T-helper 1 cell (primary cell): ENCODE measurements around the gene TIGD2.
"Not testable (repeated sequence)": the region's sequence is repeated elsewhere in the genome, so short reads cannot be mapped to it uniquely, and the experiment has no call there.

Experiments used
- DNase-seq, 5 donors: peaks; one replicate each; pipeline ENCODE4 v3.0.0-alpha.2; 2012 to 2020

Gene TIGD2

DNA sequence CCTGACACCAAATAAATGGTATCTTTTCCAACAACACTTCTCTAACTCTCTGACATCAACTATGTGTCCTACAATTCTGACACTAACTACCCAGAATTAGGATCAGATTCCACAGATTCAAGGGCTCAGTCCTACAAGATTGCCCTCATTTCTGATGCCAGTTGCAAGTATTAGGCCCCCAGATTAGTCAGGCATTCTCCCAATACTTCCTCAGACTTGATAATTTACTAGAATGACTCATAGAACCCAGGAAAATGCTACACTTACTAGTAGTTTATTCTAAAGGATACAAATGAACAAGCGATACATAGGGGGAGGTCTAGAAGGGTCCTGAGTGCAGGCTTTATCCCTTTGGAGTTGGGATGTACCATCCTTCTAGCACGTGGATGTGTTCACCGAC is 8.5 kb downstream of the TIGD2 start:
- DNase-seq: no peak

GRCh38 chr4:89121387-89122068 is 10.2 kb downstream of the TIGD2 start:
- DNase-seq: no peak

- DNase-seq: no peak
Observed at GRCh38 chr4:89123451-89123851, 12.1 kb downstream of the TIGD2 start.

DNA sequence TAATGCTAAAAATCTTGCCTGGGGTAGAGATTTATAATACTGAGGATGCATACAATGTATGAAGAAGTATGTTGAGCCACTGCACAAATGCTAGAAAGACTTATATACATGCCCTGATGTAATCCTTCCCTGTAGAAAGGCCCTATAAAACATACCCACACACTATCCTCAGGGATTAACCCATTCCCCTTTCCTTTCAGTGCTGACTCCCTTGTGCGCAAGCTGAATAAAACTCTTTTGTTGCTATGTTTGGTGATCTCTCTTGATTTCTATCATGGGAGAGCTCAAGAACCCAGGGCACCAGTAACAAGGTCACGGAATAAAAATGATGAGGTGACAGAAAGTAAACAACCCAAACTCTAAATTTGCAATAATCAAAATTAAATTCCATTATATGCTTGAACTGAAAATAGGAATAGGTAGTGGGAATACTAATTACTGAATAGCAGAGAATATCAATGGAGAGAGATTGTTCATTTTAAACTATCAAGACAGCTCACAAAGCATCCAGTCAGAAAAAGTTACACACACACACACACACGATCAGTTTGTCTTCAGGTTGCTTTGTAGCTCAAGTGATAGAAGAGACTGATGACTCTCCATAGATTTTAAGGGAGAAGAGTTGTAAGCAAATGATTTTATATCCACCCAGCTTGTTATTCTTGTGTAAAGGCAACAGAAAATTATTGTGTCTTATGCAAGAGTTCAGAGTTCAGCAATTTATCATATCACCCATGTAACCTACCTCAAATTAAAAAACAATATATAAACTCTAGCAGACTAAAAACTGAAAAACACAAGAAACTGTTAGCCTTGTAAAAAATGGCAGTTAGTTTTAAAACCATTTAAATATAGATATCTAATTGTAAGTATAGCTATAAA is 14.8 kb downstream of the TIGD2 start:
- no peak for DNase-seq

DNA sequence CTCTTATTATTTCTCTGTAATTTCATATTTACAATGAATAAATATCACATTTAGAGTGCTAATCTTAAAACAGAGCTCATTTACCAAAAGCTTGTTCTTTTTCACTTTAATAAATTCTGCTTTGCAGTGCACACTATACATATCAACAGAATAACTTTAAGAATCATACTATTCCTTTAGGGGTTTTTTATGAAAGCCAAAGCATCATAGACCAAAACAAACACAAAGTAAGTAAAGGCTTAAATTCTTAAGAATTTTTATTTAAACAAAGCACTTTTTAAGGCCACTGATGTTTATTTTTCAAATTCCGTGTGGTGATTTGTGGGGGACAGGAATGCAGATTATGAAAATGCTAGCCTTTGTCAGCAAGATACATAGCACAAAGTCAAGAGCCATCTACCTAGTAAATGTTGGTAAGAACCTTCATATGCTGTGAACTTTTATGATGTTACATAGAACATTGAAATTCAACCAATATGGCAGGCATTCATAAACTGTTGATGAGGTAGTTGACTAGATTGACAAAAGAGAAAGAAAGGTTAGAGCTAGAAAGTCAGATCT is 17.8 kb downstream of the TIGD2 start:
- no peak for DNase-seq

GRCh38 chr4:89134775-89135319 is 23.5 kb downstream of the TIGD2 start:
- DNase-seq: no peak

GRCh38 chr4:89136525-89136924 is 25.2 kb downstream of the TIGD2 start:
- no peak for DNase-seq

GRCh38 chr4:89137231-89137630 is 25.9 kb downstream of the TIGD2 start:
- DNase-seq: no peak

DNA sequence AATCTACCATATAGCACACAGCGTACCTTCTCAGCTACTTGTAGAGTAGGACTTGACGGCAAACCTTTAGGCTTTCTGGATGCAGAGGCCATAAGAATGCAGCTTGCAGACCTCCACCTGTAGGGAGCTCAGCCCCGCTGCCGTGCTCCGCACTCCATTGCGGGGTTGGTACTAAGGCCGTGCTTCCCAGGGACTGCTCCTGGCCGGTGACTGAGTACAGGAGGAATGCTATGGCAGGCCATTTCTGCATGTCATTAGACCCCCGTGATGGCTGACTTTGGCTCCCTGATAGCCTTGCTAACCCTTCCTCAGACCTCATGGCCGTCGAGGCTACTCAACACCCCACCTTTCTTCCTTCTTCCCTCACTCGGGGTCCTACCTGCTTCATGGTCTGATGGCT is 26.4 kb downstream of the TIGD2 start:
- DNase-seq: no peak

GRCh38 chr4:89140168-89140759 is 28.9 kb downstream of the TIGD2 start:
- DNase-seq: no peak

GRCh38 chr4:89142691-89143669 is 31.6 kb downstream of the TIGD2 start:
- DNase-seq: no peak

DNA sequence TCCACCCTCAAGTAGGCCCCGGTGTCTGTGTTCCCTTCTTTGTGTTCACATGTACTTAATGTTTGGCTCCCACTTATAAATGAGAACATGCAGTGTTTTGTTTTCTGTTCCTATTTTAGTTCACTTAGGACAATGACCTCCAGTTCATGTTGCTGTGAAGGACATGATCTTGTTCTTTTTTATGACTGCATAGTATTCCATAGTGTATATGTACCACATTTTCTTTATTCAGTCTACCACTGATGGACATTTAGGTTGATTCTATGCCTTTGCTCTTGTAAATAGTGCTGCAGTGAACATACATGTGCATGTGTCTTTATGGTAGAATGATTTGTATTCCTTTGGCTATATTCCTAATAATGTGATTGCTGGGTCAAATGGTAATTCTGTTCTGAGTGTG is 33.3 kb downstream of the TIGD2 start:
- not testable (repeated sequence) for DNase-seq

DNA sequence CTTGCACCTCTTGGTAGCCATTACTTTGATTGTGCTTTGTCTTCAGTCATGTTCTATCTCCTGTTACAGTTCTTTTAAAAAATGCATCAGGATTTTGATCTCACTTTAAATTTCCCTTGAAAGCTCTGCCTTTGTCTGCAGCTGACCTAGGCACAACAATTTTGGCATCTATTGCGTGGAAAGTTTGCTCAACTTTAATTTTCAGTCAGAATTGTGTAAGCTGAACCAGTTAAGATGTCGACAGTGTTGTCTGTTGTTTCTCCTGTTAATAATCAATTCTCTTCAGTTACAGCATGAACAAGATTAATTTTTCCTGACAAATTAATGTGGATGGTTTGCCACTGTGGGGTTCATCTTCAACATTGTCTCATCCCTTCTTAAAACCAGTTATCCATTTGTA is 34.9 kb downstream of the TIGD2 start:
- DNase-seq: no peak

GRCh38 chr4:89152972-89153371 is 41.6 kb downstream of the TIGD2 start:
- no peak for DNase-seq

GRCh38 chr4:89156174-89156914 is 45.0 kb downstream of the TIGD2 start:
- DNase-seq: no peak

GRCh38 chr4:89157488-89158024 is 46.2 kb downstream of the TIGD2 start:
- DNase-seq: no peak

GRCh38 chr4:89158884-89159503 is 47.7 kb downstream of the TIGD2 start:
- DNase-seq: peak in 1 of 5 donors; percentile 10

- no peak for DNase-seq
Observed at GRCh38 chr4:89160806-89161205, 49.5 kb downstream of the TIGD2 start.

- DNase-seq: no peak
Observed at GRCh38 chr4:89161841-89162240, 50.5 kb downstream of the TIGD2 start.

- no peak for DNase-seq
Observed at GRCh38 chr4:89162496-89162895, 51.2 kb downstream of the TIGD2 start.
